Glutamatergic neuron (in vitro differentiated cells): ENCODE measurements around the gene LRP8. TPM values are rescaled to one million over a fixed set of nuclear protein-coding genes. Genes with fewer than 3 reads are reported as not detected.

Source experiments
- DNase-seq: peaks from one replicate; pipeline ENCODE4 v3.0.0; 2022
- H3K27ac Mint-ChIP-seq: one replicate; pipeline ENCODE4 v1.8.0; 2020; ENCODE audit warnings: mild to moderate bottlenecking, mixed read lengths, inconsistent platforms; ENCODE audit not compliant: unreplicated experiment
- H3K27me3 Mint-ChIP-seq: one replicate; pipeline ENCODE4 v1.8.0; 2020; ENCODE audit warnings: mild to moderate bottlenecking, moderate library complexity, mixed read lengths, inconsistent platforms; ENCODE audit not compliant: unreplicated experiment
- H3K36me3 Mint-ChIP-seq: one replicate; pipeline ENCODE4 v1.8.0; 2020; ENCODE audit warnings: mild to moderate bottlenecking, mixed read lengths, inconsistent platforms; ENCODE audit not compliant: unreplicated experiment
- H3K4me1 Mint-ChIP-seq: one replicate; pipeline ENCODE4 v1.8.0; 2020; ENCODE audit warnings: mild to moderate bottlenecking, low read depth, mixed read lengths, inconsistent platforms; ENCODE audit not compliant: unreplicated experiment
- H3K4me3 Mint-ChIP-seq: one replicate; pipeline ENCODE4 v1.8.0; 2020; ENCODE audit warnings: mild to moderate bottlenecking, mixed read lengths, inconsistent platforms; ENCODE audit not compliant: unreplicated experiment
- H3K9me3 Mint-ChIP-seq: one replicate; pipeline ENCODE4 v1.8.0; 2020; ENCODE audit warnings: mild to moderate bottlenecking, moderate library complexity, mixed read lengths, inconsistent platforms; ENCODE audit not compliant: unreplicated experiment
- CTCF ChIP-seq: fragments of 200-600 bp; sonication (generic); IDR thresholded peaks from one replicate; pipeline ENCODE4 v1.5.0; 2021; ENCODE audit not compliant: partially characterized antibody, unreplicated experiment
- total RNA-seq: library from RNA; stranded (reverse); fragmentation: NEBNext Ultra II Directional; extraction: Animal tissue kit (Norgen Biotek cat#: 25700); gene quantifications from one replicate; pipeline ENCODE4 v1.2.1, GENCODE V29; 2021; ENCODE audit not compliant: unreplicated experiment

LRP8 gene
- total RNA-seq, 1 donor from 2014 or later, result 57.9 TPM

DNA sequence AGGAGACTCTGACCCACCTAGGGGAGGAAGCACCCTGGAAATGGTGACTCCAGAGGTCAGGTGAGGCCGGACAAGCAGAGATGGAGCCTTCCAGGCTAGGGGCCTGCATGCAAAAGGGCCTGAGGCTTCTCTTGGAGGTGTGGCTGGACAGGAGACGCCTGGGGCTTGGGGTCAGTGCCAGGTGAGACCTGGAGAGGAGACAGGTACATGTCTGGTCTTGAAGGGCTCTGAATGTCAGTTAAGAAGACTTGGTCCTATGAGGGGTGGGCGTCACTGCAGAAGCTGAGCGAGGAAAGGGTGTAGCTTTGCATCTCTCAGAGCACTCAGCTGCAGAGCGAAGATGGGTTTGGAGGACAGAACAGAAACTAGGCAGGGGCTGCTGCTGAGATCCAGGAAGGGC is 14.3 kb downstream of the LRP8 start:
- no peaks in the 10 kb centered on the region for H3K36me3 Mint-ChIP-seq
- H3K4me1 Mint-ChIP-seq, result peaks cover 44% of the 10 kb centered on the region
- no peak for TF ChIP-seq CTCF
- H3K4me3 Mint-ChIP-seq, result no peak overlapping the region
- H3K27me3 Mint-ChIP-seq, result peaks cover 10% of the 10 kb centered on the region
- peaks cover 3% of the 10 kb centered on the region for H3K9me3 Mint-ChIP-seq
- H3K27ac Mint-ChIP-seq, result no peak overlapping the region
- no peak for DNase-seq

DNA sequence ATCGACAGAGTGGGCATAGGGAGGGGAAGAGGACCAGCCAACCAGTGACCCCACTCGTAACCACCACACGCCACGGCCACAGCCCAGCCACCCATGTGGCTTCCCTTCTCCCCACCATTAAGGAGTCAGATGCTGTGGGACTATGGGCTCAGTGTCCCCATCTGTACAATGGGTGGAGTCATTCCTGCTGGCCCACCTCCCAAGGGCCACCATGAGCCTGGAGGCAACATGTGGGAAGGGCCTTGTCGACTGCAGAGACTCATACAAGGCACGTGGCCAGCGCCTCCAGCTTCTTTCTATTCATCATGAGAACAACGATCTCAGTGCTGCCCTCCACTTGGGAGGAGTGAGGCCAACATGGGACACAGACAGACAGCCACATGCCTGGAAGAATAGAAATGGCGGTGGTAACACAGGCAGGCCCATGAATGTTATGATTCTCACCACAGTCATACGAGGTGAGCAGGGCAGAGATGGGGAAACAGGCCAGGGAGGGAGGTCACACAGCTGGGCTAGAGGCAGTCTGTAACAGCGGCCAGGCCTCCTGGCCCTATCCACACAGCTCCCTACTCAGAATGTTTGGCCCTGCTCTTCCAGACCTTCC is 16.1 kb downstream of the LRP8 start:
- no peak overlapping the region for H3K27ac Mint-ChIP-seq
- H3K36me3 Mint-ChIP-seq, result no peaks in the 10 kb centered on the region
- no peak for DNase-seq
- H3K27me3 Mint-ChIP-seq, result peaks cover 15% of the 10 kb centered on the region
- H3K4me3 Mint-ChIP-seq, result no peak overlapping the region
- H3K4me1 Mint-ChIP-seq, result peaks cover 47% of the 10 kb centered on the region
- peaks cover 5% of the 10 kb centered on the region for H3K9me3 Mint-ChIP-seq
- TF ChIP-seq CTCF, result no peak

- H3K27ac Mint-ChIP-seq, result no peak overlapping the region
- H3K27me3 Mint-ChIP-seq, result peaks cover 16% of the 10 kb centered on the region
- H3K9me3 Mint-ChIP-seq, result peaks cover 5% of the 10 kb centered on the region
- no peak overlapping the region for H3K4me3 Mint-ChIP-seq
- no peaks in the 10 kb centered on the region for H3K36me3 Mint-ChIP-seq
- no peak for DNase-seq
- no peak for TF ChIP-seq CTCF
- peaks cover 41% of the 10 kb centered on the region for H3K4me1 Mint-ChIP-seq
These were observed 16.8 kb downstream of the LRP8 start for GRCh38 chr1:53310847-53311681.

- H3K27me3 Mint-ChIP-seq, result peaks cover 16% of the 10 kb centered on the region
- TF ChIP-seq CTCF, result no peak
These were observed 18.1 kb downstream of the LRP8 start for GRCh38 chr1:53309802-53310201.

DNA sequence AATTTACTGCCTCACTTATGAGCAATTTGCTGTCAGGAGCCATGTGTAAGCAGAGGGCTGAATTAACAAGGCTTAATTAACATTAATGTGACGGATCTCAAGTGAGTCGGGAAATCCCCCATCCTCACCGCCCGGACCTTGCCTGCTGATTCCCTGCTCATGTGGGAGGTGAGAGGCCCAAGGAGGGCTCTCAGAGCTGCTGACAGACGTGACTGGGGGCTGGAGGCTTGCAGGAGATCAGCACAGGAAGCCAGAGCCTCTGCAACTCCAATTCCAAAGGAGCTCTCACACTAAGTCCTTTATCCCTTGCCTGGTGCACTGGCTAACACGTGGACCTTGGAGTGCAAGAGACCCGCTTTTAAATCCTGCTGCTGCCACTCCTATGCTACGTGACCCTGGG is 19.4 kb downstream of the LRP8 start:
- DNase-seq, result no peak
- peaks cover 38% of the 10 kb centered on the region for H3K4me1 Mint-ChIP-seq

More at GRCh38 chr1:53309802-53310201, 18.1 kb downstream of the LRP8 start:
- H3K4me1 Mint-ChIP-seq, result peaks cover 36% of the 10 kb centered on the region
- no peak overlapping the region for H3K27ac Mint-ChIP-seq
- H3K36me3 Mint-ChIP-seq, result no peaks in the 10 kb centered on the region
- H3K4me3 Mint-ChIP-seq, result no peak overlapping the region
- H3K9me3 Mint-ChIP-seq, result peaks cover 7% of the 10 kb centered on the region
- no peak for DNase-seq

More for the DNA sequence above, 19.4 kb downstream of the LRP8 start:
- no peaks in the 10 kb centered on the region for H3K36me3 Mint-ChIP-seq
- H3K9me3 Mint-ChIP-seq, result peaks cover 5% of the 10 kb centered on the region
- H3K27me3 Mint-ChIP-seq, result peaks cover 16% of the 10 kb centered on the region
- H3K27ac Mint-ChIP-seq, result no peak overlapping the region
- H3K4me3 Mint-ChIP-seq, result no peak overlapping the region
- no peak for TF ChIP-seq CTCF
